Measurements from ENCODE around the gene OSBP2. TPM values are rescaled to one million over a fixed set of nuclear protein-coding genes. Genes with fewer than 3 reads are reported as not detected.

The OSBP2 gene
- total RNA-seq, 1 experiment from 2014 or later: 6.2 TPM

GRCh38 chr22:30822216-30823014 is 127.7 kb downstream of the OSBP2 start:
- peaks cover 19% of the 10 kb centered on the region for H3K27me3 Mint-ChIP-seq (ENCODE audit: insufficient read depth, unreplicated experiment)
- H3K9me3 Mint-ChIP-seq (ENCODE audit: unreplicated experiment): no peaks in the 10 kb centered on the region
- H3K36me3 Mint-ChIP-seq (ENCODE audit: insufficient read depth, unreplicated experiment): peaks cover 6% of the 10 kb centered on the region
- no peaks in the 10 kb centered on the region for H3K4me1 Mint-ChIP-seq (ENCODE audit: low read depth, unreplicated experiment)
- Histone ChIP-seq H3K27me3 (replicated peaks; ENCODE audit: control insufficient read depth, insufficient read depth, low read length) (no peaks in the 10 kb centered on the region), H3K36me3 (ENCODE audit: control insufficient read depth, insufficient read depth, low read length) (no peaks in the 10 kb centered on the region), H3K9me3 (no peaks in the 10 kb centered on the region), H3K4me1 (peaks cover 8% of the 10 kb centered on the region; the same call in 1 of the 2 replicates), H3K4me3 (ENCODE audit: low read depth, low read length) (peak overlapping the region; percentile 46)
- ChIA-PET CTCF (interaction anchor here (1.0 to 1.5 kb wide), 2 partner anchors 19 to 58 kb away, joined by 3 to 5 read pairs; no protein-coding TSS in a partner anchor), POLR2A (interaction anchor here (1.7 kb wide), 1 partner anchor 100 kb away, joined by 3 read pairs; no protein-coding TSS in a partner anchor)
- H3K4me3 Mint-ChIP-seq (ENCODE audit: unreplicated experiment): peak overlapping the region; percentile 67
- no peak overlapping the region for H3K27ac Mint-ChIP-seq (ENCODE audit: unreplicated experiment)
- DNase-seq: peak in 1 of 2 experiments; percentile 34
- no TSS peak for BruUV-seq (replicated peaks)
- no peak for TF ChIP-seq CTCF (IDR thresholded peaks at IDR 0.05; ENCODE audit: insufficient read depth in 1 of 2, low read depth in 1 of 2, low read length in 1 of 2, severe bottlenecking in 1 of 2, unreplicated experiment in 1 of 2)
- intact Hi-C loops (cut with micrococcal nuclease; ENCODE audit: unreplicated experiment): no loop called here

GRCh38 chr22:30823015-30823370 is 128.3 kb downstream of the OSBP2 start:
- ChIA-PET CTCF (interaction anchor here (0.7 kb wide), 1 partner anchor 194 kb away, joined by 4 read pairs; no protein-coding TSS in a partner anchor), POLR2A (no interaction called here)
- BruUV-seq (replicated peaks): no TSS peak
- Mint-ChIP-seq H3K4me1 (ENCODE audit: low read depth, unreplicated experiment) (no peaks in the 10 kb centered on the region), H3K9me3 (ENCODE audit: unreplicated experiment) (no peaks in the 10 kb centered on the region), H3K27me3 (ENCODE audit: insufficient read depth, unreplicated experiment) (peaks cover 22% of the 10 kb centered on the region), H3K4me3 (ENCODE audit: unreplicated experiment) (peak overlapping the region; percentile 67), H3K27ac (ENCODE audit: unreplicated experiment) (no peak overlapping the region), H3K36me3 (ENCODE audit: insufficient read depth, unreplicated experiment) (peaks cover 6% of the 10 kb centered on the region)
- Histone ChIP-seq H3K36me3 (ENCODE audit: control insufficient read depth, insufficient read depth, low read length) (no peaks in the 10 kb centered on the region), H3K4me1 (peaks cover 8% of the 10 kb centered on the region; the same call in 1 of the 2 replicates), H3K4me3 (ENCODE audit: low read depth, low read length) (no peak overlapping the region), H3K9me3 (no peaks in the 10 kb centered on the region), H3K27me3 (replicated peaks; ENCODE audit: control insufficient read depth, insufficient read depth, low read length) (no peaks in the 10 kb centered on the region)
- peak in 1 of 2 experiments; percentile 16 for TF ChIP-seq CTCF (IDR thresholded peaks at IDR 0.05; ENCODE audit: insufficient read depth in 1 of 2, low read depth in 1 of 2, low read length in 1 of 2, severe bottlenecking in 1 of 2, unreplicated experiment in 1 of 2)
- intact Hi-C loops (cut with micrococcal nuclease; ENCODE audit: unreplicated experiment): no loop called here
- peak; percentile 53 to 59 for DNase-seq

GRCh38 chr22:30824096-30824495 is 129.4 kb downstream of the OSBP2 start:
- Mint-ChIP-seq H3K4me1 (ENCODE audit: low read depth, unreplicated experiment) (no peaks in the 10 kb centered on the region), H3K4me3 (ENCODE audit: unreplicated experiment) (no peak overlapping the region), H3K27ac (ENCODE audit: unreplicated experiment) (no peak overlapping the region), H3K36me3 (ENCODE audit: insufficient read depth, unreplicated experiment) (peaks cover 6% of the 10 kb centered on the region), H3K9me3 (ENCODE audit: unreplicated experiment) (no peaks in the 10 kb centered on the region), H3K27me3 (ENCODE audit: insufficient read depth, unreplicated experiment) (peaks cover 26% of the 10 kb centered on the region)
- TF ChIP-seq CTCF (IDR thresholded peaks at IDR 0.05; ENCODE audit: insufficient read depth in 1 of 2, low read depth in 1 of 2, low read length in 1 of 2, severe bottlenecking in 1 of 2, unreplicated experiment in 1 of 2): no peak
- no TSS peak for BruUV-seq (replicated peaks)
- DNase-seq: no peak
- Histone ChIP-seq H3K9me3 (no peaks in the 10 kb centered on the region), H3K4me1 (peaks cover 8% of the 10 kb centered on the region; the same call in 1 of the 2 replicates), H3K27me3 (replicated peaks; ENCODE audit: control insufficient read depth, insufficient read depth, low read length) (no peaks in the 10 kb centered on the region), H3K4me3 (ENCODE audit: low read depth, low read length) (no peak overlapping the region), H3K36me3 (ENCODE audit: control insufficient read depth, insufficient read depth, low read length) (no peaks in the 10 kb centered on the region)
- CTCF ChIA-PET: no interaction called here
- POLR2A ChIA-PET: no interaction called here
- intact Hi-C loops (cut with micrococcal nuclease; ENCODE audit: unreplicated experiment): no loop called here
